Fibroblast of skin of right quadriceps (primary cell): ENCODE results near the gene APOL4.
"Not testable (repeated sequence)": the region's sequence is repeated elsewhere in the genome, so short reads cannot be mapped to it uniquely, and the experiment has no call there.

Experiments used
- DNase-seq: peaks from one replicate; pipeline ENCODE4 v3.0.0-alpha.2; 2013

Gene APOL4

GRCh38 chr22:36229649-36230048, 28.0 kb upstream of the APOL4 start:
- not testable (repeated sequence) for DNase-seq

DNA sequence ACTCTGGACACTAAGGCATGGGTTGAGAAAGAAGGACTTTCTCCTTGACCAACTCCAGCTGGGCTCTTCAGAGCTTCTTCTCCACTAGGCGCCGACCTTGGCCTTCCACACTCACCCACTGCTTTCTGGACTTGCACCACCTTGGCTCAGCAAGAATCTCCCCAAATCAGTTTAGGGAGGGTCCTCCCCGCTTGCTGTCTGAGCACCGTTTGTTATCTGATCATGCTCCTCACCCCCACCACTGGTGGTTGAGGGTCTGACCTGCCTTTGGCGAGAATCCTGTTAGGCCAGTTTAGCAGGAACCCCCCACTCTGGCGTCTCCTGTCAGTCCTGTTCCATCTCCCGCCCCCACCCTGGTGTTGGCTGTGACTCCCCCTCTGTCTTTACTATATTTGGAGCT, 27.3 kb upstream of the APOL4 start:
- DNase-seq = no peak

DNA sequence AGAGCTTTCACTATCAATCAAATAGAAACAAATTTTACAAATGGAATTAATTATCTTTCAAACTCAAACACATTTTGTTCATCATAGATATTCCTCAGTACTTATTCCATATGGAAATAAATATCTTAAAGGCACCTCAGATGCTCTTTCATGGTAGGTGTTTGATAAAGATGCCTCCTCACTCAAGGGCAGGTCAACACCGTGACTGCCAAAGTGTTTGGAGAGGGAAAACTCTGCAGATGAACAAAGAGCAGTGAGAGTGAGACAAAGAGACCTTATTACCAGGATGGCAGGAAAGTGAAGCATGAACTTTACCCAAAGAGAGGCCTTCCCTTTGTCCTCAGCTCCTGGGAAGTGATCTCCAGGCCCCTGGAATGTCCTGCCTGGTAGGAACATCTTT, 26.8 kb upstream of the APOL4 start:
- DNase-seq = not testable (repeated sequence)

DNA sequence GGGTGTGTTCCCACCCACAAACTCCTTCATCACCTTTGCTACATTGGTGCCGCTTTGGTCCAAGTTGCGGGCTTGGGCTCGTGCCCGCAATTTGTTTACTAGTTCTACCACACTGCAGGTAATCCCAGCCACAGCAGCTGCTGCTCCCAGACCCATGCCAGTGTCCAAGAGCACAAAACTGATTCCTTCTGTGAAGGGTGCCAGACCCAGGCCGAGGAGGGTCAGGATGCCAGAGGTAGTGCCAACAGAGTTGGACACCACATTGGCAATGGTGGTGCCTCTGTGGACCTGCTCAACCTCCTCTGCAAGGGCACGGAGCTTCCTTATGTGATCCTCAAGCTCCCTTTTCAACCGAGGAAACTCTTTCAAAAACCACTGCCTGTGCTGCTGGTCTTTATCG, 26.2 kb upstream of the APOL4 start:
- DNase-seq = no peak

DNA sequence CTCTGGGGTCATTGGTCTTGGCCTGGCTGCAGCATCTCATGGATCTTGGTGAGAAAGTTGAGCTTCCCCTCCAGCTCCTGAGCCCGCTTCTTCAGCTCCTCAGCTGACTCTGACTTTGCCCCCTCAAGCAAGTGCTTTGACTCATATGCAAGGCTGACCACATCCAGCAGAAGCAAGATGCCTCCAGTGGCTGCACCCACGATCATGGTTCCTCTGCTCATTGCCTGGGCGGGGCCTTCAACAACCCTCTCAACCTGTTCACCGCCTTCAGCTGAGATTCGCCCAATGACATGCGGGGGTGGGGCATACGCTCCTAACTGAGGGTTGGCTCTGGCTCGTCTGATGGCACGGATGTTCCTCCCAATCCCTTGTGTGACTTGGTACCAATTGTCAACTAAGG, 25.8 kb upstream of the APOL4 start:
- DNase-seq = no peak

DNA sequence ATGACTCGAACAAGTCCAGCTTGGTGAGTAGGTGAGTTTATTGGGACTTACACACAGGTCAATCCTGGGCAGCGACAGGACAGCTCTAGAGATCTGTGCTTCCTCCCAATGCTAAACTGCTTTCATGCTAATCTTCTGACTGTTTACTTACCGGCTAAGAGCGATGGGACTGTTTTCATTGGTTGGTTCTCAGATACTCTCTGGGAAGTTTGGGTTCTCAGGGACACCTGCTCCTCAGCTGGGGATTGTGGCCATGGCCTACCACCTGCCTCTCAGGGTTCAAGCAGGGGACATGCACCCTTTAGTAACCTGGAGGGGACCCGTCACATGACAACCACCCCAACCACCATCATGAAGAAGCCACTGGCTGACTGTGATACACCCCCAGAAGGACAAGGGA, 24.6 kb upstream of the APOL4 start:
- no peak for DNase-seq

- no peak for DNase-seq
Observed at GRCh38 chr22:36225333-36225922, 23.8 kb upstream of the APOL4 start.

DNA sequence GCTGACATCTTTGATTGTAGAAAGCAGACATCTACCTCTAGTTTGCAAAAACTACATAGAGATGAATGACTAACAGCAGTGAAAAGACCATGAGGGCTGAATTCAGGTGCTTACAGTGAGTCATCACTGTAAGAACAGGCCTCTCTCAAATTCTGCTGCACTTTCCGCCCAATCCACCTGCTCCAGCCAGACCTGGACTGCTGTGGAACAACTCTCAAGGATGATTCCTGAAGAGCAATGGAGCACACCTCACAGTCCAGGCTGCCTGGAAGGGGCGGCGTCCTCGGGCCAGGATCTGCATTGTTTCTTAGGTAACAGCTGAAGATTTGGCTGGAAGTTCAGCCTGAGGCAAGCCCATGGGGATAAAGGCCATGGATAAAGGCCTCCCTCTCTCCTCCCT, 22.6 kb upstream of the APOL4 start:
- DNase-seq = no peak

DNA sequence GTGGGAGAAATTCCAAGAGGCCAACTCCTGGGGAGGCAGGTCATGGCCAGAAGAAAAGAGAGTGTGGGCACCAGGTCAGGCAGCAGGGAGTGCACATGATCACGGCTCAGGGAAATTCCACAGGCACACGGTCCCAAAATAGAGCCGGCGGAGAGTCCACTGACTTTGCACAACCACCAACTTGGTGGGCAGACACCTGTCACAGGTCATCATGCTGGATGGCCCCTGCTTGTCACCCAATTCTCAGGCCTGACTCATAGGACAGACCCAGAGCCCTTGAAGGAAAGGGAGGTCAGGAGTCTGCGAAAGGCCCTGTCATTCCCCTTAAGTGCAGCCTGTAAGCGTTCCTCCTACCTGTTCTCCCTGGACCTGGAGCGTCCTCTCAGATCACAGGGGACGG, 21.9 kb upstream of the APOL4 start:
- no peak for DNase-seq

GRCh38 chr22:36222887-36223450, 21.4 kb upstream of the APOL4 start:
- no peak for DNase-seq

DNA sequence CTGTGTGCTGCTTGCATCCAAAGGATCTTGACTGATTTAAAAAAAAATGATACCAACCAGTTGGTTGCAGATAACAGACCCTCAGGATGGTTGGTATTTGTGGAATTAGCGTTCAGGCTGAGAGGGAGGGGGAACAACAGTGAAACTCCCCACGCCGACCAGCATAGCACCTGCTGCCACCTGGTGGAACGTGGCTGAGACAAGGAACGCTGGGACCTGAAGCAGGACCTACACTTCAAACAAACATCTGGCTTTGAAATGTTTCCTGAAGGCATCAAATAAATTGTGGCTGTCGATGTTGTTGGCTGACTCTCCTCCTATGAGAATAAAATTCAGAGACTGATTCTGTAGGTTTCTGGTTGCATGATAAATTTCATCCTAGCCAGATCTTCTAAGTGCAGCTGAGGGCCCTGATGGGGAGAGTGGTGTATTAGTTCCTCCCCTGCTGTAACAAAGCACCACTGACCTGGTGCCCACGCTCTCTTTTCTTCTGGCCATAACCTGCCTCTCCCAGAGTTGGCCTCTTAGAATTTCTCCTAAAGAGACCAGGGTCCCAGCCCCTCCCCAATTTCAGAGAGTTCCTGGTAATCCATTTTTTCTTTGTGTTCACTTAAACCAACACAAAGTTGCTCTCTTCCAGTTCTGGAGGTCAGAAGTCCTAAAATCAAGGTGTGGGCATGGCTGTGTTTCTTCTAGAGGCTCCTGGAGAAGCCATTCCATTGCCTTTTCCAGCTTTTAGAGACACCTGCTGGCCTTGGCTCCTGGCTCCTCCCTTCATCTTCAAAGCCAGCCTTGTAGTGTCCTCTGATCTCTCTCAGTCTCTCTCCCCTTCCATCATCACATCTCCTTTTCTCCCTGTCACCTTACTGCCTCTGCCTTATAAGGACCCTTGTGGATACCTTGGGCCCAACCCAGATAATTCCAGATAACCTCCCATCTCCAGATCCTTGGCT, 20.5 kb upstream of the APOL4 start:
- peak; percentile 26 for DNase-seq

- DNase-seq = peak; percentile 27
Observed at GRCh38 chr22:36220451-36220921, 18.9 kb upstream of the APOL4 start.

DNA sequence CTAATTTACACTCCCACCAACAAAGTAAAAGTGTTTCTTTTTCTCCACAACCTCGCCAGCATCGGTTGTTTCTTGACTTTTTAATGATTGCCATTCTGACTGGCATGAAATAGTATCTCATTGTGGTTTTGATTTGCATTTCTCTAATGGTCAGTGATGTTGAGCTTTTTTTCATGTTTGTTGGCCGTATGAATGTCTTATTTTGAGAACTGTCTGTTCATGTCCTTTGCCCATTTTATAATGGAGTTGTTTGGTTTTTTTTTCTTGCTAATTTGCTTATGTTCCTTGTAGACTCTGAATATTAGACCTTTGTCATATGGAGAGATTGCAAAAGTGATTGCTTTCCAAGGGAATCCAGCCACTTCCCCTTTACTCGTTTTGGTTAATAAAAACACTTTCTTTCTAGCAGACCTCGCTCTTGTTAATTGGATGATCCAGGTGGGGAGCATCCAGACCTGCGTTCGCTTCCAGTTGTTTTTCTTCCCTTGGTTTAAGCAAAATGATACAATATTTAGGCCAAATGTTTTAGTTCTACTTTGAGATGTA, 17.1 kb upstream of the APOL4 start:
- no peak for DNase-seq

DNA sequence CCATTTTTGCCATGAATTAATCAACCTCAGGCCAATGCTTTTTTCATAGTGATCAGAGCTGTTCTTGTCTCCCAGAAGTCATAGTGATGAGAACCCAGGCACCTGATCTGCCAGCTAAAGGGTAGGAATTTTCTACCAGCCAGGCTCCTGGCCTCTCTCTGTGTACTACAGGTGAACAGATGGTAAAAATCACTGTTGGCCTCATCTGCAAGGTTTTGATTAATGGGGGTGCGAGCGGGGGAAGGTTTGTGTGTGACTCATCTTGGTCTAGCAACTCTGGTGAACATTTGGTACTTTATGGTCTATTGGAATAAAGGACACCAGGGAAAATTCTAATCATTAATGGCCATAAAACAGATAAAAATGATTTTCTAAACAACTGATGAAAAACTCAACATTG, 14.4 kb upstream of the APOL4 start:
- DNase-seq = no peak

DNA sequence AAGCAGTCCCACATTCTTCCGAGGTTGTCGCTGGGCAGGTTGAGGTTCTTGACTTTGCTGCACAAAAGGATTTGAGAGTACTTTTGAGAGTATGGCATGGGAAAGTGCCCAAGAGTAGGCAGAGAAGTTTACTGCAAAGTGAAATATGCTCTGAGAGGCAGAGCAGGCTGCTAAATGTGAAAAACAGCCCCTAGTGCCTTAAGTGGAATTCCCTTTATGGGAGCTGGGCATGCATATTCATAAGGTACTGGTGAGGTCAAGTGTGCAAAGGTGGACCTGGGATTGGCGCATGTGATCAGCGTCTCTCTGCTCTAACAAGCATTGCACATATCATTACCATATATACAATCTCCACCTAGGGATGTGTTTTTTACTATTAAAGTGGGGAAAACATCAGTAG, 12.0 kb upstream of the APOL4 start:
- no peak for DNase-seq

- DNase-seq = no peak
Observed at GRCh38 chr22:36212901-36213300, 11.3 kb upstream of the APOL4 start.

- peak; percentile 59 for DNase-seq
Observed at GRCh38 chr22:36211237-36211861, 9.7 kb upstream of the APOL4 start.

DNA sequence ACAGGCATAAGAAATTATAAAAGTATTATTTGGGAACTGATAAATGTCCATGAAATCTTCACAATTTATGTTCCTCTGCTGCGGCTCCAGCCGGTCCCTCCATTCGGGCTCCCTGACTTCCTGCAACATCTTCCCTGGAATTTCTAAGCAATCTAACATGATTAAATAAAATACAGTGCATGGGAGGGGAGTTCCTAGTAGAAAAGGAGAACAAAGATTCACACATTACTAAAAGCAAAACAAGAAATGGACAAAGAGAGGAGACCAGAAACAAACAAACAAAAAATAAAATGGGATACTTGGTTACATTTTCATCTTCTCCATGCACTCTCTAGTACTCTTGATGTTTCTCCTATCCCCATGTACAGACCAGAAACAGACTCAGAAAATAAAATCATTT, 8.6 kb upstream of the APOL4 start:
- DNase-seq = no peak

- not testable (repeated sequence) for DNase-seq
Observed at GRCh38 chr22:36209488-36209908, 7.9 kb upstream of the APOL4 start.

DNA sequence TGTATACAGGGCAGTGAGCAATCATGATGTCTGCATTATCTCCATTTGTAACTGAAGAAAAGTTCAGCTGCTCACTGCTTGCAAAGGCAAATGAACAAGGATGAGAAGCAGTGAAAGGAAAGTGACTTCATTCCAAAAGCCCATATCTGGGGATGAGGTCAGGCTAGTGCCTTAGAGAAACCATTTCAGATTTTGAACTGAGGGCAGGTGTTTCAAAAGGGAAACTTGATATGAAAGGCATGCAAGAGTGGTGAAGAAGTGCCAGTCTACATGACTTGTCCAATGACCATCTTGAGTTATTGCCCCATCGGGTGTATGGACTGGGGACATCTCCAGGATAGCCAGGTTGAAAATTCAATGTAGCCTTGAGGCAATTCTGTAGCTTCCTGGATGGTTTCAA, 7.3 kb upstream of the APOL4 start:
- DNase-seq = no peak

DNA sequence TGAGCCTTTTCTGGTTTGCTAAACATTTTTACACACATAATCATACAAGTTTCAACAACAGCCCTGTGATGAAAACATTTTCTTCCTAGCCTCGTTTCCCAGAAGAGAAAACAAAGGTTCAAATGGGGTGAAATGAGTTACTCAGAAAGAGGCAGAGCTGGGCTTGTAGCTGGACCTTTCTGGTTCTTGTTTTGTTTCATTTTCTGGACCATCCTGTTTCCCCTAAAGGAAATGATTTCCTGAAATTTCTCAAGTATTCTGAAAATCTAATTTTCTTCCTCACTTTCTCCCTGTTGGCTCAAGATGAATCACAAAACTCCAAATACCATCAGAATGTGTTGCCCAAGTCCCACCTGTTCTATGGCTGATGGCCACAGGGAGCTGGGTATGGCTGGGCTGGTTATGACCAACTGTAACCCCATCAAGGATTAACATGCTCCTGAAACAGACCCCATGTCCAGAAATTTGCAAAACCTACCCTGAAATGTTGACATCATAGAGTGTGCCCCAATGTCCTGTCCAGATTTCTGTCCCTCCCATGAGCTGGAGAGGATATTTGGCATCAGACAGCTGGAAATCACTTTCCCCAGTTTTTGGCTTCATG, 6.7 kb upstream of the APOL4 start:
- DNase-seq = no peak

- DNase-seq = no peak
Observed at GRCh38 chr22:36206255-36206654, 4.6 kb upstream of the APOL4 start.

- DNase-seq = not testable (repeated sequence)
Observed at GRCh38 chr22:36205573-36205972, 4.0 kb upstream of the APOL4 start.
